HCT116 (cell line): Measurements from ENCODE around the gene HES2. TPM values are rescaled to one million over a fixed set of nuclear protein-coding genes. Genes with fewer than 3 reads are reported as not detected.

Experiments
- ATAC-seq: fragments of 200-7000 bp; cut with Tn5 transposase; 2 replicates; pipeline ENCODE4 v1.9.1; 2020; ENCODE audit warnings: mild to moderate bottlenecking, moderate library complexity
- BruUV-seq: library from RNA; stranded (reverse); fragments of 400-500 nt; replicated peaks from 2 replicates; lab custom pipeline; 2021; lab: Mats Ljungman, UMichigan
- CTCF ChIA-PET: fragments of 300-600 bp; sonication (Branson Sonifier 250); formaldehyde crosslinking; loops from one replicate; lab custom pipeline; 2021; ENCODE audit warnings: antibody characterized with exemption; lab: Charles Lee
- POLR2A ChIA-PET: fragments of 300-600, 350-600 bp; sonication (Branson Sonifier 250); formaldehyde crosslinking; loops from one replicate; lab custom pipeline; 2021; ENCODE audit warnings: antibody characterized with exemption; lab: Charles Lee
- RAD21 ChIA-PET, 2 experiments: fragments of 300-600 bp; sonication (Branson Sonifier 250); formaldehyde crosslinking; loops; one replicate each; lab custom pipeline; 2023; ENCODE audit warnings: low total read pairs in 2 of 2; ENCODE audit not compliant: uncharacterized antibody in 2 of 2, unreplicated experiment in 2 of 2, low non-redundant PET in 1 of 2; lab: Charles Lee
- DNase-seq: peaks from one replicate; pipeline ENCODE4 v3.0.0-alpha.2; 2010; ENCODE audit warnings: low read depth, low spot score
- H2AFZ ChIP-seq: fragments of 200-600 bp; shearing (Covaris generic), sonication (generic); 2 replicates; pipeline ENCODE4 v1.6.1; 2017; ENCODE audit warnings: low read depth, mixed run types, mixed read lengths, antibody characterized with exemption, low read length; ENCODE audit not compliant: poor library complexity, severe bottlenecking
- H3K27ac ChIP-seq: 2 replicates; pipeline ENCODE4 v1.5.1; 2012; ENCODE audit warnings: low read depth, low read length
- H3K27me3 ChIP-seq: fragments of 200-600 bp; sonication (generic); 2 replicates; pipeline ENCODE4 v1.6.1; 2016; ENCODE audit warnings: mixed run types, low read length, mixed read lengths; ENCODE audit not compliant: insufficient read depth
- H3K36me3 ChIP-seq, 2 experiments: fragments of 200-500 bp in 1 of 2; fragments of 200-600 bp in 1 of 2; sonication (Bioruptor generic) in 1 of 2; sonication (generic) in 1 of 2; 2 replicates each; pipeline versions ENCODE4 v1.5.1 to v1.6.1; 2014 to 2016; ENCODE audit warnings: low read length in 2 of 2, inconsistent platforms in 1 of 2, mixed read lengths in 1 of 2, mixed run types in 1 of 2; ENCODE audit not compliant: insufficient read depth in 2 of 2, control insufficient read depth in 1 of 2
- H3K4me1 ChIP-seq, 2 experiments: fragments of 200-600 bp in 1 of 2; sonication (generic) in 1 of 2; 2 replicates each; pipeline versions ENCODE4 v1.5.1 to v1.6.1; 2012 to 2017; ENCODE audit warnings: low read length in 2 of 2, inconsistent platforms in 1 of 2, mild to moderate bottlenecking in 1 of 2, mixed read lengths in 1 of 2, mixed run types in 1 of 2, moderate library complexity in 1 of 2; ENCODE audit not compliant: insufficient read depth in 2 of 2, control insufficient read depth in 1 of 2
- H3K4me2 ChIP-seq: fragments of 200-600 bp; sonication (generic); 2 replicates; pipeline ENCODE4 v1.6.1; 2017; ENCODE audit warnings: mixed run types, low read length, mixed read lengths
- H3K4me3 ChIP-seq, 2 experiments: fragments of 200-600 bp in 1 of 2; sonication (generic) in 1 of 2; replicated peaks in 1 of 2; 2 replicates each; pipeline ENCODE4 v1.5.1; 2011 to 2016; ENCODE audit warnings: low read length in 2 of 2, control low read depth in 1 of 2, low read depth in 1 of 2, mild to moderate bottlenecking in 1 of 2, mixed read lengths in 1 of 2, mixed run types in 1 of 2
- H3K79me2 ChIP-seq: fragments of 200-600 bp; sonication (generic); 2 replicates; pipeline ENCODE4 v1.6.1; 2017; ENCODE audit warnings: mild to moderate bottlenecking, mixed run types, low read length, moderate library complexity, mixed read lengths; ENCODE audit not compliant: insufficient read depth
- H3K9ac ChIP-seq: fragments of 200-600 bp; sonication (generic); 2 replicates; pipeline ENCODE4 v1.6.1; 2016; ENCODE audit warnings: low read length, mixed read lengths
- H3K9me2 ChIP-seq: fragments of 200-600 bp; sonication (generic), shearing (Covaris generic); 2 replicates; pipeline ENCODE4 v1.6.1; 2017; ENCODE audit warnings: mixed run types, mild to moderate bottlenecking, moderate library complexity; ENCODE audit not compliant: insufficient read depth
- H3K9me3 ChIP-seq, 2 experiments: fragments of 200-500 bp in 1 of 2; fragments of 200-600 bp in 1 of 2; sonication (Bioruptor generic) in 1 of 2; sonication (generic) in 1 of 2; 2 replicates each; pipeline ENCODE4 v1.6.1; 2014 to 2017; ENCODE audit warnings: low read length in 2 of 2, mixed read lengths in 2 of 2, inconsistent platforms in 1 of 2, low read depth in 1 of 2, mild to moderate bottlenecking in 1 of 2, mixed run types in 1 of 2, moderate library complexity in 1 of 2; ENCODE audit not compliant: control insufficient read depth in 1 of 2, insufficient read depth in 1 of 2
- H4K20me1 ChIP-seq: fragments of 200-600 bp; sonication (generic), shearing (Covaris generic); 2 replicates; pipeline ENCODE4 v1.6.1; 2017; ENCODE audit warnings: mixed run types, mild to moderate bottlenecking, moderate library complexity; ENCODE audit not compliant: insufficient read depth
- CBX3 ChIP-seq: IDR thresholded peaks from 2 replicates; pipeline ENCODE4 v1.6.1; 2012; ENCODE audit warnings: low read depth
- CEBPB ChIP-seq: IDR thresholded peaks from 2 replicates; pipeline ENCODE4 v1.6.1; 2012; ENCODE audit warnings: low read depth
- EGR1 ChIP-seq: IDR thresholded peaks from 2 replicates; pipeline ENCODE4 v1.6.1; 2012; ENCODE audit warnings: low read depth
- RAD21 ChIP-seq: IDR thresholded peaks from 2 replicates; pipeline ENCODE4 v1.6.1; 2012; ENCODE audit warnings: low read depth, mild to moderate bottlenecking
- YY1 ChIP-seq: IDR thresholded peaks from 2 replicates; pipeline ENCODE4 v1.6.1; 2011; ENCODE audit warnings: low read length, low read depth, moderate library complexity, mild to moderate bottlenecking; ENCODE audit not compliant: insufficient replicate concordance; ENCODE audit errors: extremely low read depth
- ZNF274 ChIP-seq: fragments of 200-500 bp; sonication (Bioruptor generic); IDR thresholded peaks from 2 replicates; pipeline ENCODE4 v1.6.1; 2014; ENCODE audit warnings: mild to moderate bottlenecking, low read depth, low read length, inconsistent platforms
- intact Hi-C: fragments of 100-400 bp; cut with micrococcal nuclease; formaldehyde crosslinking; loops from 2 replicates; pipeline ENCODE4 v1.10.0; 2022
- total RNA-seq: library from RNA; stranded (reverse); gene quantifications from one replicate; pipeline ENCODE4 v1.2.1, GENCODE V29; 2021; ENCODE audit not compliant: unreplicated experiment
- TF ChIP-seq, protein P1 (sequence below): IDR thresholded peaks from 2 replicates; pipeline ENCODE4 v1.6.1; 2012

The HES2 gene
- total RNA-seq, 1 experiment from 2014 or later, result 8.4 TPM

DNA sequence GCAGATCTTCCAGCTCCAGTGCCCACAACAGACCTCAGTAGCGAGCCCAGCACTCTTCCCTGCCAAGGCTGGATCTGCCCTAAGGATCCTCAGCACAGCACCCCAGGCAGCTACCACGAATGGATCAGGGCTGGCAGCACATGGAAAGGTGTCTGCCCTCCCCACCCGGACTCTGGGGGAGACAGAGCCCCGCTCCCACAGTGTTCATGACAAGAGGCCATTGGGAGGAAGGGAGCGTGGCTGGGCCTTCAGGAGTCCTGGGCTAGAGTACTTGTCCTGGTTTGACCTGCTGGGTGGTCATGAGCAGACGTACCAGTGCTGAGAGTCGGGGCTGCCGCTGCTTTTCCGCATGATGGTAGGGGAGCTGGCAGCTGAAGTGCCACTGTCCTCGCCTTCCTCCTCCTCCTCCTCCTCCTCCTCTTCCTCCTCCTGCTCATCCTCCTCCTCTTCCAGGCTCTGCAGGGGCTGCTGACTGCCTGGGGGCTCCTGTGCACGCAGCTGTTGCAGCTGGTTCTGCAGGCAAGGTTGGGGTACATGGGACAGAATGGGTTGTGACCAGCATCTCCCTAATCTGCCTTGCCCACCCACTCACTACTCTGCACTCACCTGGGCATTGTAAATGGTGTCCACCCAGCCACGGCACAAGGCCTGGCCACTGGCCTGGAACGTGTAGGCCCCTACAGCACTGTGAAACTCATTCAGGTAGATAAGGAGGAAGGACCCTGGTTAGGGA lies 49.2 kb upstream of the HES2 start:
- ChIA-PET CTCF (no interaction called here), POLR2A (no interaction called here)
- no peak for DNase-seq

DNA sequence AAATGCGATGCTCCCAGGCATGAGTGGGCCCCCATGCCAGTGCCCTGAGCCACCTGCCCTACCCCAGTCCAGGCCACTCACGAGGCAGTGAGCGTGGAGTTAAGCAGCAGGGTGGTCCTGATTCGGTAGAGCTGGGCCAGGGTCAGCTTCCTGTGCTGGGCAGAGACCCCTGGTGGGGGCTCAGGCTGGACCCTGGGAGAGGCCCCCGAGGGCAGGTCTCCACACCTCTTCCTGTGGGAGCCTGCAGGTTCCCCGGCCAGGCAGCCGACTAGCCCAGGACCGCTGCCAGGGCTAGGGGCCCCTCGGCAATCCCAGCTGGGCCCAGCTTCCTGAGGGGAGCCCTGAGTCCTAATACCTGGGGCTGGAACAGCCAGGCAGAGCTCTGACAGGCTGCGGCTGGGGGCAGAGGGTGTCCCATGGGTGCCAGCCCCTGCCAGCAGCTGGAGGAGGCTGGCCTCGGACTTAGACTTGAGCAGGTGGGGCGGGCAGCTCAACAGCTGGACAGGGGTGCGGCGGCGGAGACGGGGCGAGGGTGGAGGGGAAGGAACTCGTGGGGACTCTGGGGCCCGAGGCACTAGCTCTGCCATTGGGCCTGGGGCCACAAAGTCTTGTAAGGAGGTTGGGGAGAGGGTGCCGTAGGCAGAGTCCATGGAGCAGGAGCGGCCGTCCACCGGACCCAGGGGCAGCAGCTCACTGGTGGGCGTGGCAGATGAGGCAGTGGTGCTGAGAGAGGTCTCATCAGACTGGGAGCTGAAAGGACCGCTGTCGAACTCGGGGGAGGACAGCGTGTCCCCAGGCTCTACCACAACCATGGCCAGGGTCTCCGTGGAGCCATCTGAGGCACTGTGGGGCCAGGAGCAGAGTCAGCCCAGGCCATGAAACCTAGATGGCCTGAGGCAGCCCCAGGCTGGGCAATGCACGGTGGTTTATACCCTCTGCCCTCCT lies 48.3 kb upstream of the HES2 start:
- no peak overlapping the region for H3K4me2 ChIP-seq
- intact Hi-C loops, result no loop called here
- H2AFZ ChIP-seq, result no peak overlapping the region
- no peaks in the 10 kb centered on the region for H3K79me2 ChIP-seq
- ATAC-seq (no peak), DNase-seq (no peak)
- no peak overlapping the region for H3K4me3 ChIP-seq
- H3K9me3 ChIP-seq, result no peaks in the 10 kb centered on the region
- CTCF ChIA-PET, result no interaction called here
- no peaks in the 10 kb centered on the region for H3K9me2 ChIP-seq
- no peak for TF ChIP-seq YY1
- no peak for TF ChIP-seq RAD21
- TF ChIP-seq ZNF274, result no peak
- H3K36me3 ChIP-seq, result peaks cover 6 to 10% of the 10 kb centered on the region in 2 experiments; a peak in 2 of 4 replicates
- H3K9ac ChIP-seq, result no peak overlapping the region
- H3K27me3 ChIP-seq, result no peaks in the 10 kb centered on the region
- no peaks in the 10 kb centered on the region for H4K20me1 ChIP-seq
- POLR2A ChIA-PET, result no interaction called here
- peaks cover 19 to 31% of the 10 kb centered on the region in 2 experiments for H3K4me1 ChIP-seq
- H3K27ac ChIP-seq, result no peak overlapping the region
- no TSS peak for BruUV-seq
- RAD21 ChIA-PET, result no interaction called here

More for the DNA sequence above, 49.2 kb upstream of the HES2 start:
- H3K4me3 ChIP-seq, result no peak overlapping the region
- H3K4me1 ChIP-seq, result peaks cover 19 to 31% of the 10 kb centered on the region in 2 experiments
- H3K9ac ChIP-seq, result no peak overlapping the region
- no TSS peak for BruUV-seq
- no peaks in the 10 kb centered on the region for H3K9me3 ChIP-seq
- H3K27ac ChIP-seq, result no peak overlapping the region
- ATAC-seq, result no peak
- intact Hi-C loops, result no loop called here
- H3K27me3 ChIP-seq, result no peaks in the 10 kb centered on the region
- RAD21 ChIA-PET, result no interaction called here
- H2AFZ ChIP-seq, result no peak overlapping the region
- no peak overlapping the region for H3K4me2 ChIP-seq
- H3K9me2 ChIP-seq, result no peaks in the 10 kb centered on the region
- H3K36me3 ChIP-seq, result peaks cover 6 to 10% of the 10 kb centered on the region in 2 experiments; a peak in 2 of 4 replicates
- no peaks in the 10 kb centered on the region for H3K79me2 ChIP-seq
- no peaks in the 10 kb centered on the region for H4K20me1 ChIP-seq
- no peak for TF ChIP-seq CBX3
- no peak for TF ChIP-seq CEBPB
- no peak for TF ChIP-seq EGR1
- no peak for TF ChIP-seq ZNF274
- TF ChIP-seq, protein P1, sequence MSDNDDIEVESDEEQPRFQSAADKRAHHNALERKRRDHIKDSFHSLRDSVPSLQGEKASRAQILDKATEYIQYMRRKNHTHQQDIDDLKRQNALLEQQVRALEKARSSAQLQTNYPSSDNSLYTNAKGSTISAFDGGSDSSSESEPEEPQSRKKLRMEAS, result no peak
- TF ChIP-seq RAD21, result no peak
- TF ChIP-seq YY1, result no peak
